Measurements from ENCODE around the gene UROC1.

Gene UROC1

DNA sequence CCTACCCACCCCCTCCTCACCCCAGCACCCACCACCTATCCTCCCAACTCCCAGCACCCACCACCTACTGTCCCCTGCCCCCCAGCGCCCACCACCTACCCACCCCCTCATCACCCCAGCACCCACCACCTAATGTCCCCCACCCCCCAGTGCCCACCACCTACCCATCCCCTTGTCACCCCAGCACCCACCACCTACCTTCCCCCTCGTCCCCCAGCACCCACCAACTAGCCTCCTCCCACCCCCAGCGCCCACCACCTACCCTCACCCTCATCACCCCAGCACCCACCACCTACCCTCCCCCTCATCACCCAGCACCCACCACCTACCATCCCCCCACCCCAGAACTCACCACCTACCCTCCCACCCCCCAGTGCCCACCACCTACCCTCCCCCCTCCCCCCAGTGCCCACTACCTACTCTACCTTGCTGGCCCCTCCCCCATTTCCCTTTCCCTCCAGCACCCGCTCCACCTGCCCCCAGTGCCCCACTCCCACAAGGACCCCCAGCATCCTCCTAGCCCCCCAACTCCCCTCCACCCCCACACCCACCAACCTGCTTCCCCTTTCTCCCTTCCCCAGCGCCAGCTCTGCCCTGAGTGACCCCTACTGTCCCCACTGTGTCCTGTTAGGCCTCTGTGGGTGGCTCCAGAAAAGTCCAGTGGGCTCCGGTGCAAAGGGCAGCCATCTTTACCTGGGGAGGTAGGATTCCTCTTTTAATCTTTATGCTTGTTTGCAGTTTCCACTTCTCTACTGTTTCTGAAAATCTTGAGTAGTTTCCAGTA is 1.2 kb downstream of the UROC1 start:
- DNase-seq, result no peak

DNA sequence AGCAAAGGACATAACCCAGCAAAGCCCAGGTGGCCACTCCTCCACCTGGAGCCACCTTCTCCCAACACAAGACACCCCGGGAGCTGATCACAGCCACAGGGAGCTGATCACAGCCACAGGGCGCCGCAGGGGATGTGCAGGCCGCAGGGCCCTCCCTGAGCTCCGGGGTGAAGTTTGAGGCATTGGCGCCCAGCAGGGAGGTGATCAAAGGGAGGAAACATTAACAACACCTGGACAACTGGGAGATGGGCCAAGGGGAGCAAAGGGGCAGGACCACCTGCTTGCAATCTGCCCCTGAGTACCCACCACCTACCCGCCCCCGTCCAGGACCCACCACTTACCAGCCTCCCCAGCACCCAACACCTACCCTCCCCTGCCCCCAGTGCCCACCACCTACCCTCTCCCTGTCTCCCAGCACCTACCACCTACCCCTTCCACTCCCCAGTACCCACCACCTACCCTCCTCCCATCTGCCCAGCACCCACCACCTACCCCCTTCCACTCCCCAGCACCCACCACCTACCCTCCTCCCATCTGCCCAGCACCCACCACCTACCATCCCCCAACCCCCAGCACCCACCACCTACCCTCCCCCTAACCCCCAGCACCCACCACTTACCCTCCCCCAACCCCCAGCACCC is 2.4 kb downstream of the UROC1 start:
- no peak for DNase-seq

DNA sequence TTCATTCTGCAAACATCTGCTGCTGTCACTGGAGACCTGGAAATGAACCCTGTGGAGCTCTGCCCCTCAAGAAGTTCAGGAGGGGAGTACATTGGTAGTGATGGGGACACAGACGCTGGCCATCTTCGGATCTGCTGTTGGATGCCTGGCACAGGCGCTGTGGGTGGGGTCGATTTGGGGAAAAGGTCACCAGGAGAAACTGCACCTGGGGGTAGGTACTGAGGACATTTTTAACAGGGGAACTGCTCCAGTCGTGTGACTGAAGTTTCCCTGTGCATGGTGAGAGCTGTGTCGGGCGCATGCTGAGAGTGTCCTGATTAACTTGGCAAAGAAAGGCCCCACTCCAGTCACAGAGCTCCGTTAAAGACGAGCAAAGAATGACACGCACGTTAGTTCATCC is 3.4 kb downstream of the UROC1 start:
- DNase-seq, result no peak

DNA sequence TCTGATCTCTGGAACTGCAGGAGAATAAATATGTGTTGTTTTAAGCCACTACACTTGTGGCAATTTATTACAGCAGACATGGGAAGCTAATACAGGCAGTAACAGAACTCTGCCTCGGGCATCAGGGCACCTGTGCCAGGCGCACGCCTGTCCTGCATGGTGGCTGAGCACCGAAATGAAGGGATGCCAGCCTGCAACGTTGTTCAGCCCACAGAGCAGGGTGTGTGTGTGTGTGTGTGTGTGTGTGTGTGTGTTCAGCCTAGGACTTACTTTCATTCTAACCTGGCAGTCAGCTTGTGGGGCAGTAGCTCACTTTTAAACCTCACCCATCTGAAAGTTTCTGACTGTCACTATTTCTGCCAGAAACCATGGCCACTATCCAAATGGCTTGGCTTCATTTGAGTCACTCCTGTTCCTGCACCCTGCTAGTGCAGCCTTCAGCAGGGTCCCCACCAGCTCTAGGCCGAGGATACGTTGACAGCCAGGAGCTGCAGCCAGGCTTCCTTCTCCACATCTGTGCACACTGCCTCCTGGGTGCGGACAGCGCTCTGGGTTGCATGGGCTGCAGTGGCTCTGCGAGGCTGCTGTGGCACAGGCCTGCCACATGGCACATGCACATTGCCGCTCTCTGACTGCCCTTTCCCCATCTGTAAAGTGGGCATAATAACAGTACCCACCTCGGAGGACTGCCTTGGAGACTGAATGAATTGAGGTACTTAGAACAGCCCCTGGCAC is 4.5 kb downstream of the UROC1 start:
- DNase-seq, result no peak

DNA sequence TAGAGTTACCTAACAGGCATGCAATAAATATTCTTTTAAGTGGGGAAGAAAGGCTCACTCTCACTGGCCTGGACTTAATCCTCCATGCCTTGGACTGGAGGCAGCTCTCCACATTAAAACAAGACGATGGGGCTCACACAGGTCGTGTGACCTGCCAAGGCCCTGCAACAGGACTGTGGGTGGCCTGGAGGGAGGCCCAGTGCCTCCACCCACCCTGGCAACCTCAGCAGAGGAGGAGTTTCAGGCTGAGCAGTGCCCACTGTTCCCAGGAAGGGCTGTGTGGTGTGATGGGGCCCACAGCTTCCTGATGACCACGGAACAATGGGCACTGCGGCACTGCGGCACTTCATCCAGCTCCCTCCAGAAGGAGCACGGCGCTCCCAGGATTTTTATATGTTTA is 5.5 kb downstream of the UROC1 start:
- DNase-seq, result no peak

DNA sequence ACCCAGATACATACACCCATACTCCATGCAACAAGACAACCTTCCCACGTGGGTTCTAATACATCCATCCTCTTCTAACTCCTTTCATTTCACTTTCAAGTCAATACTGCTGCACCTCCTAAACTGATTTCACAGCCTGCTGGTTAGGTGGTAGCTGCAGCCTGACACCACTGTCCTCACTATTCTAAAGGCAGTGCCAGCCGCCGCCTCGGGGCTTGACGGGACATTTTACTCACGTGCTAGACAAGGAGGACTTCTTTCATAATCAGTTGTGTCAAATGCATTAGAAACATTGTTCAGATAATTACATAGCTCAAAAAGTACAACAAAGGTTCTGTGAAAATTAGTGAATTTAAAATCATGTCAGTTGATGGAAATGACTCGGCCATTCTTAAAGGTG is 6.3 kb downstream of the UROC1 start:
- DNase-seq, result no peak

DNA sequence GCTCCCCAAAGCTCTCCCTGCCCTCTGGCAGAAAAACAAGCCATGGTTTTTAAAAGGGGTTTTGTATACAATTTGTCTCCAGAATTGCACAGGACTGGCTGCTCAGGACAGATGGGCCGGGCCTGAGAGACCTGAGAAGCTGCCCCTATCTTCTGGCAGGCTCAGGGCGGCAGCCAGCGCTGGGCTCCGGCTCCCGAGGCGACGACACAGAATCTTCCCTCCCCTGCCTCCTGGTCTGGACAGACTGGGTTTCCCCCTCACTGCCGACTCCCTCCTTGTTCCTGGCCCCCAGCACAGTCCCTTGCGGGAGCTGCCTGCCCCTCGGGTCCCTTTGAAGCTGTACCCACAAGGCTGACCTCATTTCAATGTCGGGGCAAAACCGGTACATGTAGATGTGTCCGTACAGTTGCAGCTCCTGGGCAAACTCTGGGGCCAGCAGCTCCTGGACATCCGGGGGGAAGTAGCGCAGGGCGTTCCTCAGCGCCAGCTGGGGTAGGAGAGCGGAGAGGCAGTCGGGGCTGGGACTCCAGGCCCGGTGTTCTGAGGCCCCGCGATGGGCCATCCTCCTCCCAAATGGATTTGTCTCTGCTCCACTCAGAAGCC is 7.2 kb downstream of the UROC1 start:
- no peak for DNase-seq

DNA sequence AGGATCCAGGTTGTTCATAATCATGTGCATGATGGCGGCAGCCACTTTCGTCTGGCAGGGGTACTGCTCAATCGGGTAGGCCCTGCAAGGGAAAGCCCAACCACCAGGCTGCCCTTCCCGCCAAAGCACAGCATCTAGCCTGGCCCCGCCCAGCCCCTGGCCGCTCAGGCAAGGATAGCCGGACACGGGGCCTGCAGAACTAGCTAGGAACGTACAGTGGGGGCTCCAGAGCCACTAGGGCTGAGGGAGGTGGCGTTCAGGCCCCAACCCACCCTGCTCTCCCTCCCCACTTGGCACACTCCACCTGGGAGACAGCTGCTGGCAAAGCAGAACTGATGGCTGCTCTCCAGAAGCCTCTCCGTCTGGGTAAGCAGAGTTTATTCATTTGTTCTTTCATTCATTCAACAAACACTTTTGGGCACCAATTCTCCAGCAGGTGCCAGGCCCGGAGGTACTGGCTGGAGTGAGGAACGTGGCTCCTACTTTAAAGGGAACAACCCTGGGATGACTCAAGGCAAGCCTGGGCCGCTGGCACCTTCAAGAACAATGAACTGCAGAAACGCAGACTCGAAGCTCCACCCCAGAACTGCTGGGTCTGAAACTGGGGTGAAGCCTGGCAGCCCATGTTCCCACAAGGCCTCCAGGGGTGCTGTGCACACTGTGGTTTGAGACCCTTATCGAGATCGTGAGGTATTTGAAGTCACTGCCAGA is 7.8 kb downstream of the UROC1 start:
- no peak for DNase-seq

DNA sequence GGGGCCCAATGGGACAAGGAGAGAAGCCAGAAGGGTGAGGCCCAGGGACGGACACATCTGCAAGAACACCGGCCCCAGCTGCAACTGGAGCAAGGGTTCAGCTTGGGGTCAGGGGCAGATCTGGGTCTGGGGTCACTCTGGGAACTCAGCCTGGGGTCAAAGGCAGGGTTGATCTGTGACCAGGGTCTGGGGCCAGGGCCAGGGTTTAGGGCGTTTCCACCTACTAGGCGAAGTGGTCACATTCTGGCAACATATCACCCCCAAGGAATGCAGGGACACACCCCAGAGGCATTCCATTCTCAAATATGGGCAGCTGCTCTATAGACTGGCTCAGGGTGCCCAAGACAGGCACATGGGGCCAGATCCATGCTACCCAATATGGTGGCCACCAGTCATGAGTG is 9.0 kb downstream of the UROC1 start:
- DNase-seq, result no peak

DNA sequence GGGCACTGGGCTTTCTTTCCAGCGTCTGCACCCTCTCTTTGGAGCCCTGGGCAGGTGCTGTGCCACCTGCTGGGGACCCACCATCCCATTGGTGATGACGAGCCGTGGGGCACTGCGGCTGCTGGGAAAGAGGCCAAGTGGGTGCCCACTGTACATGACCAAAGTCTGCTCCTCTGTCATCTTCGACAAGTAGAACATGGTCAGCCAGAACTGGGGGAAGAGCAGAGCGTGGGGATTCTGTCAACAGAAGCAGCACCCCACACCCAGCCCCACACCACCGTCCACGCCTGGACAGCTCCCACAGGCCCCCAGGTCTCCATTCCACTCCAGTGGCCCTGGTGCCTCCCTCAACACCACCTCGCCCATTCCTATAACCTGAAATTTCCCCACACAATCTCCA is 9.7 kb downstream of the UROC1 start:
- no peak for DNase-seq

DNA sequence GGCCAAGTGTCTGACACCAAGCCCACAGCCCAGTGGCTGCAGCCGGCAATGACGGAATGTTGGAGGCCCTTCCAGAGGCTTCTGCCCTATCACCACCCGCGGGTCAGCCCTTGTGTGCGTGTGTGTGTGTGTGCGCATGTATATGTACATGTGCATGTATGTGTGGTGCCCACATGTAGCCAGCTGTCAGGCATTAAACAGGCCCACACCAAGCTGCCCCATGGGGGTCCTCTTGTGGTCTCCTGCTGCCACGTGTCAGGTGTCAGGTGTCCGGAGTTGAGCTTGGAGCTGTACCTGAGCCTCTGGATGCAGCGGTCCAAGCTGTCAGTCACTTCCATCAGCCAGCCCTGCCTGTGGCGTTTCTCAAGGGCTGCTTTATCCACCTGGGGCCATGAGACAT is 13.9 kb downstream of the UROC1 start:
- no peak for DNase-seq

DNA sequence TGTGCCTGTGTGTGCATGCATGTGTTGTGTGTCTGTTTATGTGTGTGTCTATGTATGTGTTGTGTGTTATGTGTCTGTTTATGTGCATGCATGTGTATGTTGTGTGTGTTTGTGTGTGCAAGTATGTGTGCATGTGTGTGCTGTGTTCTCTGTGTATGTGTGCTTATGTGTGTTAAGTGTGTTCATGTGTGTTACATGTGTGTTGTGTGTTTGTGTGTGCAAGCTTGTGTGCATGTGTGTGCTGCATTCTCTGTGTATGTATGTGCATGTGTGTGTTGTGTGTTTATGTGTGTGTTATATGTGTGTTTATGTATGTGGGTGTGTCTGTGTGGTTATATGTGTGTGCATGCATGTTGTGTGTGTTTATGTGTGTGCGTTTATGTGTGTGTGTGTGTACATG is 14.9 kb downstream of the UROC1 start:
- DNase-seq, result no peak

DNA sequence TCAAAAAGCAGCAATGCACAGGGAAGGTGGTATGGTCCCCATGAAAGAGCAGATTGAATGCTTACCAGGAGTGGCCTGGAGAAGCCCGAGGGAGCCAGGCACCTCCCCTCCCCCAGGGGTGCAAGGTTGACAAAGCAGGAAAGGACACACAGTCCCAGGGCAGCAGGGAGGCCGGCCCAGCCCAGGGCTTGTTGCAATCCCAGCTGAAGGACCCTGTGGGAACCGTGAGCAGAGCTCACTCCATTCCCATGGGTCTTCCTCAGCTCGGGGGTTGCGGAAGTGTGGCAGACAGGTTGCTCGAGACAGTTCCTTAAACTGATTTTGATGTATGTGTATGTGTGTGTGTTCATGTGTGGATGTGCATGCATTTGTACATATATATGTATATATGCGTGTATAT is 15.8 kb downstream of the UROC1 start:
- no peak for DNase-seq

DNA sequence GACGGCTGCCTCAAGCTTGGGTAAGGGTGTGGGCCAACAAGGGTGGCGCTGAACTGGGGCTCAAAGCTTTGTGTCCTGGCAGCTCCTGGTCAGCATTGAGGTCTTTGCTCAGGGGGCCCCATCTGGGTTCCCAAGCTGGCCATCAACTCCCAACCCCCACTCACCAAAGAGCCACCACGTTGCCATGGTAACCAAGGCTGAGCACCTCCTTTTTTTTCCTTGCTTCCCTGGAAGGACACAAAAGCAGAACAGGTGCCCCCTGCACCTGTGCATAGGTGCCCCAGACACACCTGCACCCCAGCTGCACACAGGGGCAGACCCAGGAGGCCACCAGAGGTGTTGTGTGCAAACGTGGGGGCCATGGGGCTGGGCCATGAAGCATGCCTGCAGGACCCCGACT is 16.5 kb downstream of the UROC1 start:
- no peak for DNase-seq

DNA sequence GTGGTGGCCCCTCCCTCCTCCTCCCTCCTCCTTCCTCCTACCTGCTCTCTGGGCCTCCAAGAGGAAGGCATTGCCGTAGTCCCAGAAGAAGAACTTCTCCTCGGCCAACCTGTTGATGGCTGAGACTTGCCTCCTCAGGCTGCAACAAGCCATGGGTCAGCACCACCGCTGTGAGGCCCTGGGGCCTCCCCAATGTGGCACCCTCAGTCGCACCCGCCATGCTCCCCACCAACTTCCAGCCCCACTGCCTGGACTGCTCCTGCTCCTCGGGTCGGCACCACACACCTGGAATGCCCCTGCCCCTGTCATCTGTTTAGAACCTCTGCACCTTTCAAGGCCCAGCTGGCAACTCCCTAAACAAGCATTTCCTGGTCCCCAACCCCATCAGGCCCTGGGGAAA is 17.6 kb downstream of the UROC1 start:
- DNase-seq, result no peak

DNA sequence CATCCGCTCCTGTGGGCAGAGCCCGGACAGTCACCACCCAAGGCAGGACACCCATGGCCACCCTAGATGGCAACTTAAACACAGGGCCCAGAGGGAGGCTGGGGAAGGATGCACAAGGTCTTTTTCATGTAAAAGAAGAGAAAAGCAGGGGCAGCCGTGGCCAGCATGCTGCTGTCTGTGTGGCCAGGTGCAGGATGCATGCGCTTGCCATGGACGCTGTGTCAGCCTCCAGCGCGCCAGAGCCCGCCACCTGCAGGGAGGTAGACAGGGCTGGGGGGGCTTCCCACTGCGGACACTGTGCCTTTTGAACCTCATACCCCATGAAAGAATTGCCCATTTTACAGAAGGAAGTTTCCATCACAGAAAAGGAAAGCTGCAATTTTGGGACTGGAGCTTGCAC is 18.2 kb downstream of the UROC1 start:
- no peak for DNase-seq

DNA sequence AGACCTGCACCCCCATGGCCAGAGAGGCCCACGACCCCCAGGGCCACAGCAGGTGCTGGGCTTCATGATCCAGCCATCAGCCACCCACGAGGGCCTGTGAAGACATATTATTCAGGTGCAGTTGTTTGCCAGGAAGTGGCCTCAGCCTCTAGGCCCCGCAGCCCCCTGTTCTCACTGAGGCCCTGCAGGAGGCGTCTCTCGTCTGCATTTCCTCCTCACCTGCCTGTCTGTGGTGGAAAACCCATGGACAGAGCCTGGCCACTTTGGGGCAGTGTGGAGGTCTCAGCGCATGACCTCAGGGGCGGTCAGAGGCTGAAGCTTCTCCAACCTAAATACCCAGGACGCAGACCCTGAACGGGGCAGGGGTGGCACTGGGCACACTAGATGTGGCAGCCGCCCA is 18.6 kb downstream of the UROC1 start:
- DNase-seq, result no peak

DNA sequence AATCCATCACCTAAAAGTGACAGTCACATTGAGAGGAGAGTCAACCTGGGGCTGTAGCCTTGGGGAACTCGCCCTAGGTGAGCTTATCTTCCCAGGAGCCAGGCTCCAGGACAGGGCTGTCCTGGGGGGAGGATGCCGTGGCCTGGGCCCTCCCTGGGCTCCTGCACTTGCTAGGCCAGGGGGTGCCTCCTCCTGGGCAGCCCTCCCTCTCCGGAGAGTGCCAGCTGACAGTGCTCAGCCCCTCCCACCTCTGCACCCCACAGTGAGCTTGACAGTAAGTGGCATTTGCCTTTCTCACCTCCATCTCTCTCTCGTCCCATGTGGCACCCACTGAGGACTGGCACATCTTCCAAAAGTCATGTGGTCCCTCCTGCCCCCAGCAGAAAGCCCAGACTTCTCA is 19.1 kb downstream of the UROC1 start:
- DNase-seq, result no peak

DNA sequence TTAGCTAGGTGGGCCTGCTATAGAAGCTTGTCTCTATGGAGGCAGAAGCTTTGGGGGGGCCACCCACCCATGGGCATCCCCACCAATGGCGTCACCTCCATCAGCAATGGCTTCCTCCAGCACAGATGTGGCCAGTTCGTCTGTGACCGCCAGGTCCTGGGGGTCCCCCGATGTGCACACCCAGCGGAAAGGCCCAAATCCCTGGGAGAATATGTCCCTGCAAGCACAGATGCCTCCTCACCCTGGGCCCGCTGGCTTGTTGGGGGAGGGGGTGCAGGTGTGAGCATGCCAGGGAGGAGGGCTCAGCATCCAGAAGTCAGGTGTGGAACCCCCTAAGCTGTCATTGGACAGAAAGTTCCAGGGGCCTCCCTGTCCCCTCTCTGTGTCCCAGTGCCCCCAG is 19.6 kb downstream of the UROC1 start:
- DNase-seq, result no peak

DNA sequence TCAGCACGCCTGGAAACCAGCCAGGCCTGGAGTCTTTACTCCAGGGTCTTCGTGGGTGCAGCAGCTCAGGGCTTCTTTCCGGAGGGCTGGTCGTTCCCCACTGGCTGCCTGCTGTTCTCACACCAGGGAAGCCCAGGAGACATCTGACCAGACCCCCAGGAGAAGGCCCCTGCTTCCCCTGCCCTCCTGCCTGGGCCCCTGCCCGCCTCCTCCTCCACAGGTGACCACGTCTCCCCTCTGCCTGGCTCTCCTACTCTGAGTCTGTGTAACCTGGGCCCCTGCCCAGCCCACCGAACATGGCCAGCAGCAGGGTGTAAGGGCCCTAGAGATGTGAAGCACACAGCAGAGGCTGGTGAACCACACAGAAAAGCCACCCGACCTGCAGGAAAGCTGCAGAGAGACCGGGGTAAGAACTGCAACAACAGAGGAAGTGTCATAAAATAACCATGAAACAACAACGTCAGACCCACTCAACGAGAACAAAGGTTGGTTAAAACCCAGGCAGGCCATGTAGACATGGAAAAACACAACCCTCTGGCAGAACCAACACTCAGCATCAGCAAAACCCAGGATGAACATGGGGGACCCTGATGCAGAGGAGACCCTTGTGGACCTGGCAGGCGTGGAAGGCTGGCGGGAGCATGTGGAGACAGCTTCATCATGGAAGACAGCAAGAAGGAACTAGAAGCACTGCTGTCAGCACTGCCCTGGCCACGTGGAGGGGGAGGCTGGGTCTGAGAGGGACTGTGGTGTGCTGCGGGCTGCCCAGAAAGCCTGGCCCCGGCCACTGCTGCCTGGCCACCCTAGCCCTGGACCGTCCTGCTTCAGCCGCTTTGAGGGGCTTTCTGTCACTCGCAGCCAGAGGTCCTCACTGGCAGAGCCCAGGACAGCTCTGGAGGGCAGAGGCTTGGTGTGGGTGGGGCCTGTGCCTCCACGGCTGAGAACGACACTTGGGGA is 20.4 kb downstream of the UROC1 start:
- DNase-seq, result no peak

DNA sequence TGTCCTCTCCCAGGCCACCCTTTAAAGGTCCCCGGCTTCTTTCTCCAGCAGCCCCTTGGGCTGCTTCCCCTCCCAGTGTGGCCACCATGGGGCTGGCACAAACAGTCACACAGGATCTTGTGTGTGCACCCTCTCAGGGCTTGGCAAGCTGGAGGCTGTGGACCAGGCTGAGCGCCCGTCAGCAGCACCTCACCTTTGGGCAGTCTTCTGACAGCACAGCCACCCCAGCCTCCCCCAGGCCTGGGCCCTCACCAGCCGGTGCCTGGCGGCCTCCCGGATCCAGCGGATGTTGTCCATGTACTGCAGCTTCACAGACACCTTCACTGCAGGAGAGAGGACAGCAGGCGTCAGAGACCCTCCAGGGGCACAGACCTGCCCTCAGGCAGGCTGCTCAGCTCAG is 21.8 kb downstream of the UROC1 start:
- DNase-seq, result no peak

DNA sequence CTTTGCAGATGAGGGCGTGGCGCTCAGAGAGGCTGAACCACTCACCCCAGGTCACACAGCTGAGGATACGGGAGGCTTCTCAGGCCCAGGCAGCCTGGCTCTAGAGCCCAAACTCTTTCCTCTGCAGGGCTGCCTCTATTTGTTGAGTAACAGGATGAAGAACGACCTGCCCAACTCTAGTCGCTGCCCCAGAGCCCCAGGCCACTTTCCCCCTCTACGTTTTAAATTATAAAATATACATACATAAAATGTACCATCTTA is 22.7 kb downstream of the UROC1 start:
- DNase-seq, result no peak

Measured in inflammatory macrophage treated with lipopolysaccharide for 1 hour (primary cell).